HT-29 (cell line): Measurements from ENCODE around the gene ZNF318. TPM values are rescaled to one million over a fixed set of nuclear protein-coding genes. Genes with fewer than 3 reads are reported as not detected.

Experiments
- DNase-seq: peaks from one replicate; pipeline ENCODE4 v3.0.0-alpha.2; 2015; ENCODE audit warnings: low spot score
- total RNA-seq: library from RNA; depleted of rRNA; stranded (reverse); fragments of >200 nt; shearing (Covaris generic); gene quantifications from 2 replicates; pipeline ENCODE4 v1.2.3, GENCODE V29; 2014

Gene ZNF318
- total RNA-seq, 1 experiment from 2014 or later, result 4.6 TPM

DNA sequence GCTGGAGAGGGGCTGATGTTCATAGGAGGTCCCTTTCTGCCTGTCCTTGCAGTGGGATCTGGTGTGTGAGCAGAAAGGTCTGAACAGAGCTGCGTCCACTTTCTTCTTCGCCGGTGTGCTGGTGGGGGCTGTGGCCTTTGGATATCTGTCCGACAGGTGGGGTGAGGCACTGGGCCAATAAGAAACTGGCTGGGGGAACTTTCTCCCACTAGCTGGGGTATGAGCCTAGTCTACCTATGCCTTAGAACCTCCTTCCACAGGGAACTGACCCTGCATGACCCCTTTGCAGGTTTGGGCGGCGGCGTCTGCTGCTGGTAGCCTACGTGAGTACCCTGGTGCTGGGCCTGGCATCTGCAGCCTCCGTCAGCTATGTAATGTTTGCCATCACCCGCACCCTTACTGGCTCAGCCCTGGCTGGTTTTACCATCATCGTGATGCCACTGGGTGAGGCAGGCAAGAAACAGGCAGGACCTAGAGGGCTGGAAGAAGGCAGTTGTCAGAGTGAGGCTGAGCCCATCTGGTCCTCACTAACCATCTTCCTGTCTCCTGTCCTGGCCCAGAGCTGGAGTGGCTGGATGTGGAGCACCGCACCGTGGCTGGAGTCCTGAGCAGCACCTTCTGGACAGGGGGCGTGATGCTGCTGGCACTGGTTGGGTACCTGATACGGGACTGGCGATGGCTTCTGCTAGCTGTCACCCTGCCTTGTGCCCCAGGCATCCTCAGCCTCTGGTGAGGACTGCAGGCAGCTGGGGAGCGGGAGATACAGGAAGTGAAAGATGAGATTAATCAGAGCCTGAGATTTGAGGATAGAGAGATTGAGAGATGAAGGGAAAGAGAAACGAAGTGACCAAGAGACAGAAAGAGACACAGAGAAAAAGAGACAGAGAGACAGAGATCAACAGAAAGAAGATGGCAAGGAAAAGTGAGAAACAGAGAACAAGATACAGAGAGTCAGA, 69.8 kb downstream of the ZNF318 start:
- DNase-seq, result no peak

DNA sequence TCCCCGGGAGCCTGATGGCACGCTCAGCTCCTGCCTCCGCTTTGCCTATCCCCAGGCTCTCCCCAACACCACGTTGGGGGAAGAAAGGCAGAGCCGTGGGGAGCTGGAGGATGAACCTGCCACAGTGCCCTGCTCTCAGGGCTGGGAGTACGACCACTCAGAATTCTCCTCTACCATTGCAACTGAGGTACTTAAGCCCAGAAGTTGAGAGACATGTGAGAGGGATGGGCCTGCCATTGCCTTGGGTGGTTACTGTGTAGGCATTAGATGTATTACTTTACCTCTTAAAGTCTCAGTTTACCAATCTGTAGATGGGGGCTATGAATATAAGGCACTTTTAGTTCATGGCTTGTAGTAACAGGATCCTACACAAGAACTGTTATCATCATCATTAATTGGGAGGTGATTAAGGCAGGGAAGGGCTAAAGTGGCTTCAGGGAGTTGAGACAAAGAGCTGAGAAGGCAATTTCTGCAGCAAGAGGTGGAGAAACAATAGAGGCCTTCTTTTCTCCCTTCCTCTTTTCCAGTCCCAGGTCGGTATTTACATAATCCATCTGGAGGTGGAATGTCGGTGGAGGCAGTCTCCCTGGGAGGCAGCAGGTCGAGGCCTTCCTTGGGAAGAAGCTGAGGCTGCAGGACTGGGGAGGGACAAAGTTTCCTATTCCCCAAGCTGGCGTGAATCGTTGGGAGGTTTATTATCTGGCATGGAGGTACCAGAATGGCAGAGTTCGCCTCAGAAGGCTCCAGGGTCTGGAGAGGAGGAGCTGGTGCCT, 70.7 kb downstream of the ZNF318 start:
- no peak for DNase-seq

DNA sequence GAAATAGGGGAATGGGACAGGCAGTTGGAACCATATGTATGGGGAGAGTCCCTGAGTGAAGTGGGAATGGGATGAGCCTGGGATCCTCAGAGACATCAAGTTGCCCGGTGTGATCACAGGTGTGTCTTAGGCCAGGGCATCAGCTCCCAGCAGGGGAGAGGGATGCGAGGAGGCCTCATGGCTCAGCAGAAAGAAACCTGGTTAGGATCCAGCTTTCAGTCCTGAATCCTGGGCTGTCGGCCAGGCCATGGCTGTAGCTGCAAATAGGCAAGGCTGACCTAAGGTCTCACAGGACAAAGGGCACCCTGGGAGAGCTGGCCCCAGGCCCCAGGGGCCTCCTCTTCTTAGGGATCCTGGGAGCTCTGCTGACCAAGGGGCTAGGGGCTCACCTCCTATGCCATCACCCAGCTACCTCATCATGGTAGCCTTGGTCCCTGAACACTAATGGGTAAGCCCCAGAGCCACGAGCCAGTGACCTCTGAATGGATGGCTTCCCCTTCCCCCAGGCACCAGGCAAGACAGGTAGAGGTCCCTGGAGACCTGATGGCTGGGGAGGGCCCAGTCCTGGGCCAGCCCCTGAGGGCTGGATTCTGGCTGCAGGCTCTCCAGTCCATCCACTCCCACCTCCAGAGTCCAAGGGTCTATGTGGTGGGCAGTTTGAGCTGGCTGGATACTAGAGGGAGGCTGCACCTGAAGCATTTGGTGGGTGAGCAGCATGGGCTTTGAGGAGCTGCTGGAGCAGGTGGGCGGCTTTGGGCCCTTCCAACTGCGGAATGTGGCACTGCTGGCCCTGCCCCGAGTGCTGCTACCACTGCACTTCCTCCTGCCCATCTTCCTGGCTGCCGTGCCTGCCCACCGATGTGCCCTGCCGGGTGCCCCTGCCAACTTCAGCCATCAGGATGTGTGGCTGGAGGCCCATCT, 71.5 kb downstream of the ZNF318 start, which contains the start of gene SLC22A7:
TSS of gene SLC22A7 (plus strand) at position 617 of the 921 bp plus-strand sequence. CDS start at position 716, 99 bp downstream.
- DNase-seq, result no peak

DNA sequence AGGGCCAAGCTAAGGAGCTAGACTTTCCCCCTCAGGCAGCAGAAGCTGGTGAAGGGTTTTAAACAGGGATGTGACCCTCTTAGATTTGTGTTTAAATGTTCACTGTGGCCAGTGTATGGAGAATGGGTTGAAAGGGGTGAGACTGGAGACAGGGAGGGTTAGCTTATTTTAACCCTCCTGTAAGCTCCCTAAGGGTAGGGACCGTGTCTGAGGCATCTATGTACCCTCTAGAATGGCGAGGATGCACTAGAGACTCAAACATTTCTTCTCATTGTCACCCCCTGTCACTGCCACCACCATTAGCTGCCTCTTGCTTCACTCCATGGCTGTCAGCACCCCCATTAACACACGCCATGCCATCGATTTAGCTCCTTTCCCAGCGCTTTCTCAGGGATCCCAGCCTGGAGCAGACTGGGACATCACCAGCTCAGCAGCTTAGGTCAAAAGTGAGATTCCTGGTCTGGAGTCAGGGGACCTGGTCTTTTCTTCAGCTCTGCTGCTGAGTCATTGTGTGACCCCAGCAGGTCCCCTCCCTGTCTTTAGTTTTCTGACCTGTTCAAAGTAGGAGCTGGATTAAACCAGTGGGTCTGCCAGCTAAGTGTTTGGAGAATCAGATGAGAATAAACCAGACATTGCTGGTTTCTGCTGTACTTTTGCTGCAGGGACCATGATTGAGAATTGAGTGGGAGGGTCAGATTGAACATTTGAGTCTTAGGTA, 72.5 kb downstream of the ZNF318 start:
- no peak for DNase-seq

DNA sequence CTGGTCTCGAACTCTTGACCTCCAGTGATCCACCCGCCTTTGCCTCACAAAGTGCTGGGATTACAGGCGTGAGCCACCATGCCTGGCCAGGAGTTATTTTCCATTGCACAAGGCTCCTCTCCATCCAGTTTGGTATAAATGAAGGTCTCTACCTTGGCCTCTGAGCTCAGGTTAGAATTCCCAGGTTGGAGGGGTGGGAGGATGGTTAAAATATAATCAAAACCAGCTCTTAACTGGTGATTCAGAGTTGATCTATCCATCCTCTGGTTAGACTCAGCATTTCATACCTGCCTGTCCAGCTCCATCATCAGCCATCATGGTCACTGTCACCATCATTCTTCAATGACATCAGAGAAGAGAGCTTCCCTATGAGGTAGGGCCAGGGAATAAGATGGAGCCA, 74.0 kb downstream of the ZNF318 start:
- DNase-seq, result no peak

DNA sequence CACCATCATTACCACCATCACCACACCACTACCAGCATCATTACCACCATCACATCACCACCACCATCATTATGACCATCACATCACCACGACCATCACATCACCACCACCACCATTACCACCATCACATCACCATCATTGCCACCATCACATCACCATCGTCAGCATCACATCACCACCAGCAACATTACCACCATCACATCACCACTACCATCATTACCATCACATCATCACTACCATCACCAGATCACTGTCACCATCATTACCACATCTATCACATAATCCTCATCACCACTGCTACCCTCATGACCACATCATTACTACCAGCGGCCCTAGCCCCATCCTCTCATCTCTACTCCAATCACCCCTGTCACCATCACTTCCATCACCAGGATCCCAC, 74.9 kb downstream of the ZNF318 start:
- no peak for DNase-seq

DNA sequence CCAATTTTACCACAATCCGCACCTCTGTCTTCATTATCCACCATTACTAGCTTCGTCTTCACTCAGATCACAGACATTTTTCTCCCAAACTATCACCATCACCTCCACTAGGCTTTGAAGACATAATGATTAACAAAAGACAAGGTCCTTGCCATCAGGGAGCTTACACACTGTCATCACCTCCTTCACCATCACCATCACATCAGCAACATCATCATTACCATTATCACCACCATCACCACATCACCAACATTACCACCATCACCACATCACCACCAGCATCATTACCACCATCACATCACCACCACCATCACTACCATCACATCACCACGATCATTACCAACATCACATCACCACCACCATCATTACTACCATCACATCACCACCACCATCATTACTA, 75.7 kb downstream of the ZNF318 start:
- no peak for DNase-seq

DNA sequence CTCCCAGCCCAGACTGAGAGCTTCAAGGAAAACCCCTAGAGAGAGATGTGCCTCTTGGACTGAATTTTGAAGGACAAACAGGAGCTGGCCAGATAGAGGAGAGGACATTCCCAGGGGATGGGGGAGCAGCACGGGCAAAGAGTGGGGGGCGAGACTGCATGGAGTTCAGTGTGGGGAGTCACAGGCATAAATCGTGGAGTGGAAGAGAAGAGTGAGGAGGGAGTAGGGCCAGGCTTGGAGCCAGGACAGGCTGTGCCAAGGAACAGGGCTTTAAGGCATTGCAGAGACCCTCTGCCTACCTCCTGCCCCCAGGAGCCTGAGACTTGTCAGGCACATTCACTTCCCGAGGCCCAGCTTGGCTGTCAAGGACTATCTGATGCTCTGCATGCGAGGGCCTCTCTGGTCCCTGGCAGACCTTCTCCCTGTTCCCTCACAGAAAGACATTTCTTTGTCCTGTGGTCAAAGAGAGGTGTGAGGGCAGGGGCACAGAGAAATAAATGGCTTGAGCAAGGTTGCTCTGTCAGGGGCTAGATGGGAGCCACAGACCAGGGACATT, 76.6 kb downstream of the ZNF318 start:
- DNase-seq, result no peak

DNA sequence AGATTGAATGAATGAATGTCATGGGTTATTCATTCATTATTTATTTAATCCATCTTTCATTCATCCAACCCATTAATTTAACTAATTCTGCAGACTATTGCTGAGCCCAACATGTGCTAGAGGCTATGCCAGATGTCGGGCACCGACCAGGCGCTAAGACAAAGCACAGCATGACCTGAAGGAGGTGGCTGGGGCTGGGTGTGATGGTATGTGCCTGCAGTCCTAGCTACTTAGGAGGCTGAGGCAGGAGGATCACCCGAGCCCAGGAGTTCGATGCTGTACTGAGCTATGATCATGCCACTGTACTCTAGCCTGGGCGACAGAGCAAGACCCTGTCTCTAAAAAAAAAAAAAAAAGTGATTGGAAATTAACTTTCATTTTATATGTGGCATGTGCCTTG, 77.1 kb downstream of the ZNF318 start:
- no peak for DNase-seq

DNA sequence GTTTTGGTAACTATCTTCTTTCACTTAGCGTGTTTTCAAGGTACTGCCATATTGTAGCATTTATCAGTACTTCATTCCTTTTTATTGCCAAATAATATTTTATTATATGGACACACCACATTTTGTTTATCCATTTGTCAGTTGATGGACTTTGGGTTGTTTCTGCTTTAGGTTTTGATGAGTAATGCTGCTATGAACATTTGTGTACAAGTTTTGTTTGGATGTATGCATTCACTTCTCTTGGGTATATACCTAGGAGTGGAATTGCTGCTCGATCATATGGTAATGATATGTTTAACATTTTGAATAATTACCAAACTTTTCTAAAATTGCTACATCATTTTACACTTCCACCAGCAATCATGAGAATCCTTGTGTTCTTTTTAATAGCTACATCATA, 77.7 kb downstream of the ZNF318 start:
- no peak for DNase-seq

DNA sequence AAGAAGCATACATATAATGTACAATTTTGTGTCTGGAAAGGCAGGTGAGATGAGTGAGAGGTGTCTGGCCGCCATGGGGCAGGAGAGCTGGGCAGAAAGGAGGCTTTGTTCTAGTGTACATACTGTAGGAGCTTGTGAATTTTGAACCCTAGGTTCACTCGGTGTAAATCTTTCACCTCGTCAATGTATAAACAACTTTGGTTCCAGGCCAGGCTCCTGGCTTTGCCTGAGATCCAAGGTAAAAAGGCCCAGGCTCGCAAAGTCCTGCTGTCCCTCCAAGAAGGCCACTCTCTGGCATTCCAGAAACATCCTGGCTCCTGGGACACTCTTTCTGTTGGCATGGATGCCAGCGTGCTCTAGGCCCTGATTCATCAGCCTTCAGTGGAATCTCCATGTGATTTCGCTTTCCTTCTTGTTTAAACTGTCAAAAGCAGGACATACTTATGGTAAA, 78.5 kb downstream of the ZNF318 start:
- DNase-seq, result no peak

DNA sequence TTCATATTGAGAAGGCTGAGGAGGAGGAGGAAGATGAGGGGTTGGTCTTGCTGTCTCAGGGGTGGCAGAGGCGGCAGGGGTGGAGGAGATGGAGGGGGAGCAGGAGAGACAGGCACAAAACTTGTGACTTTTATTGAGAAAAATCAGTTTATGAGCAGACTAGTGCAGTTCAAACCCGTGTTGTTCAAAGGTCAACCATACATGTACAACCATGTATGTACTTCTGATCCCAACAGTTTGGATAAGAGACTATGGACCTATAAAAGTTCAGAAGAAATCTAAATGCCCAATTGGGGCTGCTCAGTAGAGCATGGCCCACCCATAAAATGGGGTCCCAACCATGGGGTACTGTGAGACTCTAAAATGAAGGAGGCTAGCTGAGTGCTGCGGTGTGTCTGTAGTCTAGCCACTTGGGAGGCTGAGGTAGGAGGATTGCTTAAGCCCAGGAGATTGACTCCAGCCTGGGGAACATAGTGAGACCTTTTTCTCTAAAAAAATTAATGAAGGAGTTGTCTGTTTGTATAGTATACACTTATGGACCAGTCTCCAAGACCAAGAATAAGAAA, 79.0 kb downstream of the ZNF318 start:
- DNase-seq, result no peak

DNA sequence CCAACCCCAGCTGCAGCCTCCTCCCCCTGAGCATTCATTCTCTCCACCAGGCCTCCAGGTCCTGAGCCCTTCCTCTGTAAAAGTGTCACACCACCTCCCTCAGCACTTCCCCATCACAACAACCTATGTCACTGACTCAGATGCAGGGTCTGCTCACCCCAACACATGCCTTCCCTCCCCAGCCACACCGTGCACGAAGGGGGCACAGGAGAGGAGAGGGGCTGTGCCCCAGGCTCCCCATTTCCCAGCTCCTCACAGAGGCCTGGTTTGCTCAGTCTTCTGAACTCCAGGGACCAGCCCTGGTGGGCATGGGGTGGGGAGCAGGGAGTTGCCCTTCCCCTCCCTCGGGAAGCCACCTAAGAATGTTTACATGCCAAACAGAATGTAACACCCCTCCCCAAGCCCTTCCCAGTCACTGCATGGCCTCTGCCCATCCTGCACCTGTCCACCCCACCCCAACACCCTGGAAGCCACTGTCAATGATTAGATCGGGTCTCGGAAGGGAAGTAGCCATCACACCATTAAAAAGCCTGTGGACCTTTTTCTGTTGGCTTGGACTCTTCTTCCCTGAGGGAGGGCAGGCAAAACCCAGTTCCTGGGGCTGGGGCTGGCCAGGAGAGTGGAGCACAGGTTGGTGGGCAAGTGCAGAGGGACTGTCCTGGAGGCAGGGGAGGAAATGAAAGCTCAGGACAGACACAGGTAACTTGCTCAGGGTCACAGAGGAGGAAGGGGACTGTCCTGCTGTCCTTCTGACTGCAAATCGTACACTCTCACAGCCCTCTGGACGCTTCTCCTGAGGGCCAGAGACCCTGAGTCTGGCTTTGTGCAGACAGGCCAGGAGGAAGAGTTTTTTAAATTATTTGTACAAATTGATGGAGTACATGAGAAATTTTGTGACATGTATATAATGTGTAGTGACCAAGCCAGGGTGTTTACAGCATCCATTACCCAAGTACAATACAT, 81.4 kb downstream of the ZNF318 start:
- DNase-seq, result no peak

DNA sequence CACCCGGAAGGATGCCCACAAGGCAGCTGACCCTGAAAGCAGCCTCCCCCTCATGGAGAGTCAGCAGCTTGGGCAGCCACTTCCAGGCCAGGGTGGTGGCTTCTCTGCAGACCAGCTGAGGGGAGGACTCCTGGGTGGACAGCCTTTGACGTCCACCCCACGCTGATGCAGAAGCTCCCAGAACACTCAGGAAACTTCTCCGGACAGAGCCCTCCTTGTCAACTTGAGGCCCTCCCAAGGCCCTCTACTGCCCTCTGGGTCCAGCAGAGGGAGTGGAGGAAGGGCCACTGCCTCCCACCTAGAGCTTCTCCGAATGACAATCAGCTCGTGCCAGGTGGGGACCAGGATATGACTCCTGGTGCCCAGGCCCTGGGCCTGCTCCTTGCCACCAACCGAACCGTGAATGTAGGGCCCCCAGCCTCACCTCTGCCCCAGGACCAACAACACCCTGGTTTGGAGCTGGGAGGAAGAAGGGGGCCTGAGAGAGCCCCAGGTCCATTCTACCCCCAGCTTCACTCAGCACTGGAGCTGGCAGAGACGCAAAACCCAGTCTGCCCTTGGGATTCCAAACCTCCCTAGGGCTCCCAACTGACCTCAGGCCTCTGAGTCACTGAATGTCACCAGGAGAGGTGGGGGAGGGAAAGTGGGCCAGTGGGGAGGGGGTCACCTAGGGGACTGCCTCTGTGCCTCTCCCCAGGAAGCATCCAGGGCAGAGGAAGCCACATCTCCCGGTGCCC, 82.3 kb downstream of the ZNF318 start:
- DNase-seq, result no peak

DNA sequence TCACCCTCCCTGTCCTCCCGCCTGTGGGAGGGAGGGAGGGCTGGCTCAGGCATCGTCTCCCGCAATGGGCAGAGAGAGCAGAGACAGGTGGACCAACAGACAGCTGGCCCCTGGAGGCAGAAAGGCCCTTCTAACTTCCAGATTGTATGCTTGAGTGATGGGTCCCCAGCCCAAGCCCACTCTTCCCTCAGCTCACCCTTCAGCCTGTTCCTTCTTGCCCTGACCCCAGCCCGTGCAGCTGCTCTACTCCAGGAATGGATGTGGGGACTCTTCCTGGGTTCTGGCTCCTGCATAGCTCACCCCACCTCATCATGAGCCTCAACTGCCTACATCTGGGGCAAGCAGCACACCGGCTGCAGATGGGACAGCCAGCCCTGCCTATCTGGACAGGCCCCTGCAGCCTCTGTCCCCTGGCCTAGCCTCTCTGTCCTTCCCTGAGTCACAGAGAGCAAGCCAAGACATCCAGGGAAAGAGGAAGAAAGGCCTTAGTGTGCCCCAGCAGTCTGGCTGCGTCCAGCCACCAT, 82.9 kb downstream of the ZNF318 start:
- DNase-seq, result no peak
